ENCODE measurements around the gene NME7.
"Not testable (repeated sequence)": the region's sequence is repeated elsewhere in the genome, so short reads cannot be mapped to it uniquely, and the experiment has no call there.

NME7 gene

DNA sequence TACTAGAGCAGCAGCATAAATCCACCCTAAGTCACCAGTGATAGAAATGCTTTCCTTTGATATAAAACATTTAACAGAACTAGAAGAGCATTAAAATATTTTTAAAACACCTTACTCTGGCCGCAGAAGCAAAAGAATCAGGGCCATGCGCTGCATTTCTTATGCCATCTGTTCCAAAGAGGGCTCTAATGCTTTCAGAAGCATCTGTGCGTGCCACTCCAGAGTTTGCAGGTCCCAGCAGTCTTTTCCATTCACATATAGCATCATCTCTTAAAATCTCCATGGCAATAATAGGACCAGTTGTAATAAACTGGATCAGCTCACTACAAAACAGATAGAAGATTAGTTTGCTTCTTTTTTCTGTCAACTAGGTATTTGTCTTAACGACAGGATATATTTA is 69.2 kb downstream of the NME7 start:
- no peak for DNase-seq

GRCh38 chr1:169295846-169296245 is 71.8 kb downstream of the NME7 start:
- no peak for DNase-seq

DNA sequence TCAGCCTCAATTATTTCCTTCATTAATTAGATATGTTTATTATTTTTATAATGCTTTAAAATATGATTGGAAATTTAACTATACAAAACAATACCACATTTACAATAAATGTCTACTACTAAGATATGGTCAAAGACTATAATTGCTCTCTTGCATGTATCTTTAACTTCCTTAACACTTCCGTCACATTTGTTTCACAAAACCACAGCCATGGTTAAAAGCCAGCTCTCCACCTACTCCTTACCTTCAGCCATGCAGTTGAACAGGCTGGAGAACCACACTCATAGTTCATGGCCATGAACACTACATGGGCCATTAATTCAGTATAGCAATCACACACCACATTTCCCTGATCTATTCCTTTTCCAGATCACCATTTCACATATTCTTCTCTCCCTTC is 72.2 kb downstream of the NME7 start:
- DNase-seq: no peak

GRCh38 chr1:169289016-169289415 is 78.6 kb downstream of the NME7 start:
- DNase-seq: no peak

GRCh38 chr1:169288011-169288414 is 79.6 kb downstream of the NME7 start:
- no peak for DNase-seq

GRCh38 chr1:169287280-169287679 is 80.3 kb downstream of the NME7 start:
- DNase-seq: no peak

DNA sequence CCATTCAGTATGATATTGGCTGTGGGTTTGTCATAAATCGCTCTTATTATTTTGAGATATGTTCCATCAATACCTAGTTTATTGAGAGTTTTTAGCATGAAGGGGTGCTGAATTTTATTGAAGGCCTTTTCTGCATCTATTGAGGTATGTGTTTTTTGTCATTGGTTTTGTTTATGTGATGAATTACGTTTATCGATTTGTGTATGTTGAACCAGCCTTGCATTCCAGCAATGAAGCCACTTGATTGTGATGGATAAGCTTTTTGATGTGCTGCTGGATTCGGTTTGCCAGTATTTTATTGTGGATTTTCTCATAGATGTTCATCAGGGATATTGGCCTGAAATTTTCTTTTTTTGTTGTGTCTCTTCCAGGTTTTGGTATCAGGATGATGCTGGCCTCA is 86.0 kb downstream of the NME7 start:
- not testable (repeated sequence) for DNase-seq

DNA sequence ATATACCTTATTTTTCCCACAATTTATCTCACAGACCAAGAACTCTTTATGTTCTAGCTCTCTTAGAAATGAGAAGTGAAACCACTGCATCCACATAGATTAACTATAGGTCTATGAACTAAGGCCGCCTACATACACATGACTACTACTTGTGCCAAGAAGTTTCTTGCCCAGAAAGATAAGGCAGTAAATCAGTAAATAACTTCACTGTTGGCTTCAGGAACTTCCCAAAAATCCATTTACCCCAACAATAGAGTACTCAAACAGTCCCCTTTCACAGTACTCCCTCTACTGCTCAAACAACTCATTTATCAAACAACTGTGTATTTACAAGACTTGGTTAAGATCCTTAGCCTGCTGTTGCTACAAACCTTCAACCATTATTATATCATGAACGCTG is 96.5 kb downstream of the NME7 start:
- no peak for DNase-seq

- no peak for DNase-seq
These were observed 101.5 kb downstream of the NME7 start for GRCh38 chr1:169266133-169266532.

DNA sequence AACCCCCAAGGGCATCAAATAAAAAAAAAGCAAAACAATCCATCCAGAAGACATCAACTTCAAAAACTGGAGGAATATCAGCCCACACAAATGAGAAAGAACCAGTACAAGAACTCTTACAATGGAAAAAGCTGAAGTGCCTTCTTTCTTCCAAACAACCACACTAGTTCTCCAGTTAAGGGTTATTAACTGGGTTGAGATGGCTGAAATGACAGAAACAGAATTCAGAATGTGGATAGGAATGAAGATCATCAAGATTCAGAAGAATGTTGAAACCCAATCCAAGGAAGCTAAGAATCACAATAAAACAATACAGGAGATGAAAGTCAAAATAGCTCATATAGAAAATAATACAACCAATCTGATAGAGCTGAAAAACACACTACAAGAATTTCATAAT is 104.5 kb downstream of the NME7 start:
- no peak for DNase-seq

DNA sequence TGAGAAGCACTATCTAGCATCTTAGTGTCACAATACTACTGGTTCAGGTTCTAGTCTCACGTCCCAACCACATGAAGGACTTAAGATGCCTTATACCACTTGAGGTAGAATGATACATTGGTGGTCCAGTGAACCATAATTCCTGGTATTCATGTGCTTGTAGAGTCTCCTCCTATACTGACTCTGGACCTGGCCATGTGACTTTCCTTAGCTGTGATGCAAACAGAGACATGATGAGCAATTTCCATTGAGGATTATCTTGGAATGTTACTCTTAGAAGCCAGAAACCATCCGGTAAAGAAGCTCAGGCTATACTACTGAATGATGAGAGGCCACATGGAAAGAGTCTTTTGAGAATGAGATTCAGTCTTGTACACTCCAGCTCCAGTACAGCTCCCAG is 105.7 kb downstream of the NME7 start:
- no peak for DNase-seq

DNA sequence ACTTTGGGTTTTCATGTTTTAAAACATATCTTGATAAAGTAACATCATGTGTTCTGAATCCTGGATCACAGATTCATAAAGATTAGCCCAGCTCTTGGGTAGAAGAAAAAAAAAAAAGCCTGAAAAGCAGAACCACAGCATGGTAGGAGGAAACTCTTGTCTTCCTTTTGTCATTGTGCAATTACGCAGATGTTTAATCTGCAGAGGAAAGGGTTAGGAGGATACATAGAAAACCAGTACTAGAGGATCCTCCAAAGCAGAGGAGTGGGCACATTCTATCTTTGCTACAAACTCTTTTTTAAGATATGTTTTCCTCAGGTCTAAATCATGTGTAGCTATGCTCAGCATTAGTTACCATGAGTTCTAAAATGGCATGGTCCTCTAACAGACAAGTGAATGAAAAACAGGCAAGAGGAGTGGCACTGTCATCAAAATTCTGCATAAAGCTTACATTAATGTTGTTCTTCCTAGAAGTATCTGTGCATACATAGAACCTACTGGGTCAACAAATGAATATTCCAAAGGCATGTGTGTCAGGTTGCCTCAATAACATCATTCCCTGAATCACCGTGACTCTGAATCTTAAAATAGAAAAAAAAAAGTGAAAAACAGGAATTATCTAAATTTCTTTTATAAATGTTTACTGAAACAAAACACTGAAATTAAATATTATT is 107.0 kb downstream of the NME7 start:
- DNase-seq: no peak

GRCh38 chr1:169259816-169260215 is 107.8 kb downstream of the NME7 start:
- no peak for DNase-seq

DNA sequence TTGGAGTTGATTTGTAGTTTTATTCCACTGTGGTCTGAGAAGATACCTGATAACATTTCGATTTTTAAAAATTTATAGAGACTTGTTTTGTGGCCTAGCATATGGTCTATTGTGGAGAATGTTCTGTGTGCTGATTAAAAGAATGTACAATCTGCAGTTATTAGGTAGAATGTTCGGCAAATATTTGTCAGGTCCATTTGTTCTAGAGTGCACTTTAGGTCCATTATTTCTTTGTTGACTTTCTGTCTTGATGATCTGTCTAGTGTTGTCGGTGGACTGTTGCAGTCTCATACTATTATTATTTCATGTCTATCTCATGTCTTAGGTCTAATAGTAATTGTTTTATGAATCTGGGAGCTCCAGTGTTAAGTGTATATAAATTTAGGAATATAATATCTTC is 116.8 kb downstream of the NME7 start:
- no peak for DNase-seq

- DNase-seq: no peak
These were observed 117.6 kb downstream of the NME7 start for GRCh38 chr1:169250022-169250421.

DNA sequence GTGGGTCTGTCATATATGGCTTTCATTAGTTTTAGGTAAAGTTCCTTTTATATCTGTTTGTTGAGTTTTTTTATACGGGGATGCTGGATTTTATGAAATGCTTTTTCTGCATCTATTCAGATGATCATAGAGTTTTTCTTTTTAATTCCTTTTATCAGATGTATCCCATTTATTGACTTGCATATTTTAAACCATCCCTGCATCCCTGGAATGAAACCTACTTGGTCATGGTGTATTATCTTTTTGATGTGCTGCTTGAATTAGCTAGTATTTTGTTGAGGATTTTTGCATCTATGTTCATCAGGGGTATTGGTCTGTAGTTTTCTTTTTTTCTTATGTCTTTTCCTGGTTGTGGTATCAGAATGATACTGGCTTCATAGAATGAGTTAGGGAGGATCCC is 118.0 kb downstream of the NME7 start:
- DNase-seq: no peak

GRCh38 chr1:169245706-169246105 is 121.9 kb downstream of the NME7 start:
- DNase-seq: no peak

- DNase-seq: no peak
These were observed 127.0 kb downstream of the NME7 start for GRCh38 chr1:169240449-169241232.

GRCh38 chr1:169236880-169237279 is 130.7 kb downstream of the NME7 start:
- no peak for DNase-seq

DNA sequence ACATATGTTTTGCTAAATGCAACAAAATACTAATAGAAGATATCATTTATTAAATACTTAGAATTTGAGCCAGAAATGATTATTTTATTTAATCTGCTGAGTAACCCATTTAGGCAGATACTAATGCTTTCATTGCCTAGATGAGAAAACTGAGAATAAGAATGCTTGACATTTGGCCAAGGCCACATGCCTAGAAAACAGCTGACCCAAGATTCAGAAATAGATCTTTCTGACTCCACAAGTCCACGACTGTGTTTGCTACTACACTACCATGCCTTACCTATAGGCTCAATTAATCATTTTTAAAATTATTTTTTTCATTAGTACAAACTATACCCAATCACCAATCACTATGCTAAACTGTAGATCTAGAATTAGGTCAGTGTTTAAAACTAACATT is 131.5 kb downstream of the NME7 start:
- no peak for DNase-seq

GRCh38 chr1:169235568-169235967 is 132.0 kb downstream of the NME7 start:
- DNase-seq: no peak

DNA sequence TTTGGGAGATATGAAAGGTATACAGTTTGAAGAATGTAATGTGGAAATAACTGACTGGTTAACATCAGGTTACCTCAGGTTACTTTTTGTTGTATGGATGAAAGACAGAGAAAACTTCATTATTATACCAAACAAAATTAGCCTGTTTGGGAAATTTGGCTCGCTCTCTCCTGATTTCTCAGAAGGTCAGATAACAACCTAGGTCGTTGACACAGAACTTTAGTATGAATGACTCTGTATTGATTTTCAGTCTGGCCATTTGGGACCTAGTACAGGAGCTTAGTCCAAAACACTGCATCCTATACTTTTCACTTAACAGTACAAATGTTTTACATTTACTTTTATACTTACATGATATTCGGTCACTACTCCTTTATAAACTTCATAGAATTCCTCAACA is 132.8 kb downstream of the NME7 start:
- DNase-seq: no peak

GRCh38 chr1:169217636-169218035 is 150.0 kb downstream of the NME7 start:
- DNase-seq: no peak

GRCh38 chr1:169214598-169214997 is 153.0 kb downstream of the NME7 start:
- no peak for DNase-seq

- no peak for DNase-seq
These were observed 155.5 kb downstream of the NME7 start for GRCh38 chr1:169212088-169212487.

Measured in activated effector memory CD4-positive, alpha-beta T cell treated with Interleukin-2 at 50 U/mL for 16 hours (primary cell).